ENCODE results near the gene DUSP11.

- no peak for TF ChIP-seq POLR2AphosphoS5 (IDR thresholded peaks at IDR 0.05; ENCODE audit: low read depth, low read length)
- TF ChIP-seq ATF3 (IDR thresholded peaks at IDR 0.05): no peak
- no peak for TF ChIP-seq EZH2 (IDR thresholded peaks at IDR 0.05)
- no peak for TF ChIP-seq EGR1 (IDR thresholded peaks at IDR 0.05; ENCODE audit: low read depth)
Measured at GRCh38 chr2:73730810-73731209, 49.1 kb downstream of the DUSP11 start.

All from HCT116 (cell line).